Renal cortical epithelial cell (primary cell): ENCODE data around the gene ADCY4. TPM values are rescaled to one million over a fixed set of nuclear protein-coding genes. Genes with fewer than 3 reads are reported as not detected.

Experiments
- DNase-seq: peaks from one replicate; pipeline ENCODE4 v3.0.0-alpha.2; 2011; ENCODE audit warnings: low read depth
- total RNA-seq: library from RNA; depleted of rRNA; stranded (reverse); fragments of >200 nt; gene quantifications from 2 replicates; pipeline ENCODE4 v1.2.3, GENCODE V29; 2014

The ADCY4 gene
- total RNA-seq, 1 donor from 2014 or later: 0.40 TPM

DNA sequence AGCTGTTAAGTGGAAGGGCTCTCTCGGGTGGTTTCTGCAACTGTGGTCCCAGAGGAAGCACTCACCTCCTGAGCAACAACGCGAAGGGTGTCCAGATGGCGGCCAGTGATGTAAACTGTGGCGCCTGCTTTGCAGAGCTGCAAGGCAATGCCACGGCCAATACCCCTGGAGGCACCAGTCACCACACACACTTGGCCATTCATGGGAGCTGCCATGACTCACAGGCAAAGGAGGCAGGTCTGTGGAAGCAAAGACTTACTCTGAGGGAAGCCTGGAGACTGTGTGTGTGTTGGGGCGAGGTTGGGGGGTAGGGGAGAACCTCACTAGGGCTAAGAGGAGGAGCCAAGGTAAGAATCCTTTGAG, 36.0 kb downstream of the ADCY4 start:
- peak; percentile 73 for DNase-seq

DNA sequence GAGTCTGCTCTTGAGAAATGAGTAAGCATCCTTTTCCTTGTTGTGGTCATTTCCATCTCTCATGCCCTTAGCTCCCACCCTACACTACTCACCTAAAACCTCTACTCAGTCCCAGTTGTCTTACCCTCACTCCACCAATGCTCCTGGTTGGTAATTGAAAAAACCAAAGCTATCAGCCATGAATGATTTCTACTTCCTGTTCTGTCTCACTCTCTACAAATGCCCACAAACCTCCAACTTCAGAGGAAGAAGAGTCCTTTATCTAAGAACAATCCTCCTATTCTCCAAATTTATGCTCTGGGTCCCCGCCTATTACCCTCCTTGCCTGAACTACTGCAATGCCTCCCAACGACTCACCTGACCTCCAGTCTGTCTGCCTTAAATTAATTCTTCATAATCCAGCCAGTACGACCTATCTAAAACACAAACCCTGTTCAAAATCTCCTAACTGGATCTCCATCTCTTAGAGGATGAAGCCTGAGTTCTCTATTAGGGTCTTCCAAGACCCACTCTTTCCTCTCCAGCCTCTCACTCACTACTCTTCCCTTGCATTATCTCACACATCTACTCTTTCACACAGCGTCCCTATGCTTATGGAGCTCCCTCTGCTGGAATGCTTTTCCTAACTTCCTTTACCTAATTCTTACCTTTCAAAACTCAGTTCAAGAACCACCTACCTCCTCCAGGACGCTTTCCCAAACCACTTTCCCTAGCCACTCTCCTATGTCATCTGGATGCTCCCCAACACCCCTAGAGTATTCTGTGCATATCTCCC, 37.5 kb downstream of the ADCY4 start:
- DNase-seq: peak; percentile 49

DNA sequence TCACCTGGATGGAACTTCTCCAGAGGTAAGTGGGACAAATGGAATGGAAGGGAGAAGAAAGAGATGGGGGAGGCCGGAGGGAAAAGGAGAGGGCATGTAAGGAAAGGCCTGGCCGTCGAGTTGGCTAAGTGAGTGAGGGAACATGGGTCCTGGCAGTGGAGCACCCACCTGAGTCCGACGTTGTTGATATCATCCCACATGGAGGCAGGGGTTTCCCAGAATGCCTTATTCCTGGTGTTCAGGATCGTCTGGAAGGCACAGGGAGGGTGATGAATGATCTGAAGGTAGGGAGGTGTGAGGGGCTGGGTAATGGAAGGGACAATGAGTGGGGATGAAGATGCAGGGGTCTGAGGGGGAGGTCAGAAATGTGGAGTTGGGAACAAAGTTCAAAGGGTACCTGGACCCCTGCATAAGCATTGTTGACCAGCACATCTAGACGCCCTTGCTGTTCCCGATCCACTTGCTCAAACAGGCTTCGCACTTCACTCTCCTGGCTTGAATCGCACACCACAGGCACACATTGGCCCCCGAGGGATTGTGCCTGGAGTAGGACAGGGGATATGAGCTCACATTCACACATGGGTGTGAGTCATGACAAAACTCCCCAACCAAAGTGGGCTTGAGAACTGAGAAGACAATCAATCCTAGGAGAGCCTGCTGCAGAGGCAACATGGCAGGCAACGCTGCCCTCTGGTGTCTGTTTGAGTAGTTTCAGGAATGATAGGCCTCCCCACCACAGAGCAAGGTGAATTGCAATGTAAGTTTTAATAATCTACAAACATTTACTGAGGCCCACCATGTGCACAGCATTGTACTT, 38.3 kb downstream of the ADCY4 start:
- peak; percentile 89 for DNase-seq

DNA sequence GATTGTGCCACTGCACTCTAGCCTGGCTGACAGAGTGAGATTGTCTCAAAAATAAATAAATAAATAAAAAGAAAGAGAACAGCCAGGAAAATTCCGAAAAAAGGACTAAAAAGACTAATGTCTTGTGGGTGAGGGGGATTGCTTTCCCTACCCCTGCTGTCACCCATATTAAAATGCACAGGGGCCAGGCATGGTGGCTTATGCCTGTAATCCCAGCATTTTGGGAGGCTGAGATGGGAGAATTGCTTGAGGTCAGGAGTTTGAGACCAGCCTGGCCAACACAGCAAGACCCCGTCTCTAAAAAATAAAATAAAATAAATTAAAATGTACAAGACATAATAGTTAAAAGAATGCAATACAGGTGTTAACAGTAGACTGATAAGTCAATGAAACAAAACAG, 41.3 kb downstream of the ADCY4 start:
- no peak for DNase-seq

DNA sequence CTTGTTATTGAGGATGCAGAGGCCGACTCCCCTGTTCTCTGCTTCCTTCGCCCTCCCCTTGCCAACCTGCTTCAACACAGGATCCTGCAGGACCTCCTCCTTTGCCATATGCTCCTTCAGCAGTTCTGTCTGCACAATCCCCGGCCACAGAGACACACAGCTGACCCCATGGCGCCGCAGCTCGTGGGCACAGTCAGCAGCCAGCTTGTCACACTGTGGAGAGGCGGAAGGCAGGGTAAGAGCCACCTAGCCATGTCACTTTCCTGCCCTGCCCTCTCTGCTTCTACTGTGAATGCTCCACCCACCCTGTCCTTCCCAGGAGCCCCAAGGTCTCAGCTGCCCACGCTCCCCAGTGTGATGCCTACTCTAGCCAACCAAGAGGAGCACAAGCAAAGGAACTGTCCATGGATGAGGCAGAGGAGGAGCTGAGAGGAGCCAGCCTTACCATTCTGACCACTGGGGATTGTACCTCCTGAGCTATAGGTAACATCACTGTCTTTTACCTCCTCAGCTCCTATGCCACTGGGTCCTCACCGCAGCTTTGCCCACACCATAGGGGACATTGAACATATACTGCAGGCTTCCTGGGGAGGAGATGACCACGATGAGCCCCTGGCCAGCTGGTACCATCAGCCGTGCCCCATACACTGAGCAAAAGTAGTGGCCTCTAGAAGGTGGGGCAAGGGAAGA, 42.6 kb downstream of the ADCY4 start:
- no peak for DNase-seq

GRCh38 chr14:24291446-24292117, 43.3 kb downstream of the ADCY4 start:
- DNase-seq: no peak

- no peak for DNase-seq
Measured at GRCh38 chr14:24290746-24291145, 44.1 kb downstream of the ADCY4 start.

GRCh38 chr14:24289649-24290280, 45.1 kb downstream of the ADCY4 start:
- DNase-seq: no peak

DNA sequence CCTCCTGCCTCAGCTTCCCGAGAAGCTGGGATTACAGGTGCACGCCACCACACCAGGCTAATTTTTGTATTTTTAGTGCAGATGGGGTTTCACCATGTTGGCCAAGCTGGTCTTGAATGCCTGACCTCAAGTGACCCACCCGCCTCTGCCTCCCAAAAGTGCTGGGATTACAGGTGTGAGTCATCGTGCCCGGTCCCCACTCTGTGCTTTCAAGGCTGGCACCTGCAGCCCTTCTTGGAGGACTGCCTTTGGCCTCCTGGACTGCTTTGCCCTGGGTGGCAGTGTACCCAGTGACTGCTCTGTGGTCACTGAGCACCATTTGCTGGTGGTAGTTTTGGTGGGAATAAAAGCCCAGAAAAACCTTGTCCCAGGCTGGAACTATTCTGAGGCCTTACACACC, 47.9 kb downstream of the ADCY4 start:
- DNase-seq: no peak

DNA sequence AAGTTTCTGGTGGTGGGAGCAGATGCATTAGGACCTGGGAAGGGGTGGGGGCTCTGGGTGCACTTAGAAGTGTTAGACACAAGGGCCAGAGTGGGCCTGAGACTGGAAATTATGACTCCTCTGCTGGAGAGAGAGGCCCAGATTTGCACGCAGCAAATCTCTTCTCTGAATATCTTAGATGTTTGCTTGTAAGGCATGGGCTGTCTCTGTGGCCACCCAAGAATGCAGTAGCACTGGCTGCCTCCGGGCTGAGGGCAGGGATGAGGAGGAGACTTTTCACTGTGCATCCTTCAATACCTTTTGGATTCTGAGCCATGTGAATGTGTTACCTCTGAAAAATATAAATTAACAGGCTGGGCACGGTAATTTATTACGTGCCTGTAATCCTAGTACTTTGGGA, 49.5 kb downstream of the ADCY4 start:
- no peak for DNase-seq

DNA sequence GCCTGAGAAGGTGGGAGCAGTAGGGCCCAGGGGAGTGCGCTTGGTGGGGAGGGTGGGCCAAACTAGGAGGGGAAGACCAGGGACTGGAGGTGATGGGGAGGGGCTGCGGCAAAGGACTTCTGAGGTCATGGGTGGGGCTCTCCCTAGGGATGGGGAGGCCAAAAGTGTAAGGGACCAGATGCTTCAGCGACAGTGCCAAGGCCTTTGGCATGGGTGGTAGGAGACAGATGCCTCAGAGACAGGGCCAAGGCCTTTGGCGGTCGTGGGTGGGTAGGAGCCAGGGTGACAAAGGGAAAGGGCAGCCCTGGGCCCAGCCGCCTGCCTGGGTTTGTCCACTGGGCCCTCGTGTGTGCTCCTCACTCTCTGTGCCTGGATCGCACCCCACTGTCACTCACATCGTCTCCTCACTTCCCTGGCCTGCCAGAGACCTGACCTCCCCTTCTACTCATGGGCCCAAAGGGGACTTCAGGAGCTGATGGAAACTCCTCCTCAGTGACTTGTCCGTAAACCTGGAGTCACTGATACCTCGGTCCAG, 50.3 kb downstream of the ADCY4 start:
- DNase-seq: no peak

- no peak for DNase-seq
Measured at GRCh38 chr14:24283796-24284460, 50.9 kb downstream of the ADCY4 start.

GRCh38 chr14:24282736-24283135, 52.1 kb downstream of the ADCY4 start:
- DNase-seq: no peak

DNA sequence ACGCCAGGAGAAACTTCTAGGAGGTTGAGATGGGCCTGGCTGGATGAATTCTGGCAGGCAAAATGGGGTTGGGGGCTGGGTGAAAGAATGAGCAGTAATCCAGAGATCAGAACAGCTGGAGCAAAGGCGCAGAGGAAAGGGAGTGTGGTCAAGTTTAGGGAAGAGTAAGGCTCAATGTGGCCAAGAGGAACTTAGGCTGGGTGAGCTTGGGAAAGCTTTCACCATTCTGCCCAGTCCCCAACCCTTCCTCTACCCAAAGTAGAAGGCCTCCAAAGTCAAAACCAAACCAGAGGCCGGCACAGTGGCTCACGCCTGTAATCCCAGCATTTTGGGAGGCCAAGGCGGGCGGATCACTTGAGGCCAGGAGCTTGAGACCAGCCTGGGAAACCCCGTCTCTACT, 53.2 kb downstream of the ADCY4 start:
- no peak for DNase-seq

DNA sequence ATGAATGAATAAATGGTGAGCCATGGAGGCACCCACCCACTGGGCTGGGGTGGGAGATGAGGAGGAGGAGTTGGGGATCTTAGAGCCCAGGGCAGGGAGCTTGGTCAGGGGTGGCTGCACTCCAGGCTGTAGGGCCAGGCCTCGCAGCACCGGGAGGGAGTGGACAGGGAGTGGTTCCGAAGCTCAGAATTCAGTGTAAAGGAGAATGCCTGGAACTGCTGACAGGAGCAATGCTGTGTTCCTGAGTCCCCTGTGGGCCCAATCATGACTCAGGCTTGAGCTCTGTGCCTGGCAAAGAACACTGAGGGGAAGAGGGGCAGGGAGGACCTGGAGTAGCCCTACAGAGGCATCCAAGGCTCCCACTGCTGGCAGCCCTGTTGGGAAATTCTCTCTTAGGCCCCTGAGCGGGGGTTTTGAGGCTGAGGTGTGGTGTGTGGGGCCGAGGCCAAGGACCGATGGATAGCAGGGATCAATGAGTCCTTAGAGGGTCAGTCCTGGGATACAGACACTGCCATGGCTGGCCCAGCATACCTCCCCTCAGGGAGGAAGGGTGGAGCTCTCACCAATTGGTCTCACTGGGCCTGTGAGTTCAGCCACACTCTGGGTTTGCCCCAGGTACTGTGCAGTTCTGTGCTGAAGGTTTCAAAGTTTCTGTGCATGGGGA, 53.9 kb downstream of the ADCY4 start:
- peak; percentile 11 for DNase-seq

DNA sequence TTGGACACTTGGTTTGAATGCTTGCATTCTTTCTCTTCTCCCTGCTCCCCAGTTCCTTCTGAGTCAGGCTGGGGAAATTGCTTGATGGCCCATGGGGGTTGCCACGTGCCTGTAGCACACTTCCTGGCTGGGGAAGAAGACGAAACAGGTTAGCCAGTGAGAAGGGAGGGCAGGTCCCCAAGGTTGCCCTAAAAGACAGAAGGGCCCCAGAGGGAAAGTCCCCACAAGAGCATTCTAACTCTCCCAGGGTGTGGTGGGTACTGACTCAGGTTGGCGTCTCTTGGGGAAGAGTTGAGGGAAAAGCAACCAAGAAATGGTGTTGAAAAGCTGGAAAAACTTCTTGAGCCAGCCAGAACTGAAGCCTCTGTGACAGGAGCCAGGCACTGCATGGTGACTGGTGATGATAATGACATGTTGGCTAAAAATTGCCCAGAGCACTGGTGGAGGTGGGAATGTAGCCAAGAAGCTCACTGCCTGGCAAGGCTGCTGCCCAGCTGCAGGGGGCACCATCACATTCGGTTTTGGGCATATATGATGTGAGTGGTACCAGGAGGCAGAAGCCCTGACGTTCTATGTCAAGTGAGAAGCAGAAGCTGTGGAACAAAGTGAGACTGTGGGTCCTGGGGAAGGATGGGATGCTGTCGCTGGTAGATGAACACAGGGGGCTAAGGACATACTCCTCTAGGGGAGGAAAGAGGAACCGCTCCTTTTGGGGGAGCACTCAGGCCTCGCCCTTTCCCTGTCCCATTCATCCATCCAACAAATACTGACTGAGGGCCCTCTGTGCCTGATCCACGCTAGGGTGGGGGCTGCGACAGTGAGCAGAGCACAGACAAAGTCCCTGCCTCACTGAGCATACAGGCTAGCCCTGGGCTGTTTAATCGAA, 55.3 kb downstream of the ADCY4 start:
- peak; percentile 25 for DNase-seq

DNA sequence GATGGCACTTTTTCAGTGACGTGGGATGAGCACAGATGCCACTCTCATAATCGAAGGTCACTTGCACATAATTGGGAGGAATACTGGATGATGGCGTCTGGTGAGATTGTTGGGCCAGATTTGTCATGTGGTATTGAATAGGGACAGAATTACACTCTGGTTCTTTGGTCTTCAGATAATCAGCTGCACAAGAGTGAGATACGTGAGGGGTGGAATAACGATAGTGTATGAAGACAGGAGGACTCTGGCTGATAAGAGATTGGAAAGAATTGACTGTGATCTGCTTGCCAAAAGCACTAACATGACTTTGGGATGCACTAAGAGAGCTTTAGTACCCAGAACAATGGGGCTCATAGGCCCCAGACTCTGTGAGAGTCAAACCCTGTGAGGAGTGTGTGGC, 56.4 kb downstream of the ADCY4 start:
- DNase-seq: no peak

DNA sequence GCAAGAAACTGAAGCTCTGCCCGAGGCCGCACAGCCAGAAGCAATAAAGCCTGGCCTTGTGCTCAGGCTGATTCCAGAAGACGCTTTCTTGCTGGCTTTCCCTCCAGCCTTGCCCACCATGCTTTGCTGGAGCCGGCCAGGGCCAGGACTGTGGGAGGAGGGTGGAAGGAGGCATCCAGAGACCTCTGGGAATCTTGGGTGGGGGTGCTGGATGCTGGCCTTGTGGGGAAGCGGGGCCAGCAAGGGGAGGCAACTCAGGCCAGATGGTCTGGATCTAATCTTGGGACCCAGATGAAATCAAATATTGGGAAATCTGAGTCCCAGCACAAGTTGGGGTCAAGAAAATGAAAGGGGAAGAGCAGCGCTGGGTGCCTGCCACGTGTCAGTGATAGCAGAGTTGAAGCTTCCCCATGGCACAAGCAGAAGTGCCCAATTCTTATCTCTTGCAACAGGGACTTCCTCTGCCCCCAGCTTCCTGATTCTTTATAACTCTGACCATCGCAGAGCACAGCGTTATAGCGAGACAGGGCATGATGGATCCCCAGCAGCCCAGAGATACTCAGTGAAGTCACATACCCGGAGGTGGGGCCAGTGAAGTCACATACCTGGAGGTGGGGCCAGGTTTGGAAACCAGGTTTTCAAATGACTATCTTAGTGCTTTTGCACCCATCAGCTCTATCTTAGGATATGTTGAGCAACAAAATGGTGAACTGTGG, 57.1 kb downstream of the ADCY4 start:
- no peak for DNase-seq

DNA sequence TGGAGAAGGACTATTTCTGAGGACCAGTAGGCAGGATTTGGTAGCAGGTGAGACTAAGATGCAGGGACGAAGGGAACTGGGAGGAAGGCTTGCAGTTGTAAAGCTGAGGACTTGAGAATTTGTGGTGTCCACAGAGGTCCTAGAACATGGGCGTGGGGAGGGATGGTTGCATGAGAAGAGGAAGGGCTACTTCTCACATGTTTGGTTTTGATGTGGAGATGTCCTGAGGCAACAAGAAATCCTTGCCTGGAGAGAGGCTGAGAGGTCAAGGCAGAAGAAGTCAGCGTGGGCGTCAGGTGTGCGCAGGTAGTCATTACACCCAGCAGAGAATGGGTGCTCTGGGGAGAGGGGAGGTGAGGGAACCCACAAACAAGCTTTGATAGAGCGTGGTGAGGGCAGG, 57.8 kb downstream of the ADCY4 start:
- no peak for DNase-seq
